Body of pancreas (tissue), 4 donors: ENCODE measurements around the gene BBOX1. TPM values are rescaled to one million over a fixed set of nuclear protein-coding genes. Genes with fewer than 3 reads are reported as not detected.

Source experiments
- ATAC-seq: fragments of 150-250 bp; one replicate; pipeline ENCODE4 v1.9.1; 2016
- DNase-seq, 4 donors: peaks; one replicate each; pipeline ENCODE4 v3.0.0-alpha.2; 2019
- H3K27ac ChIP-seq, 4 donors: fragments of 200-600 bp; sonication (generic); 1 replicate in 3 of 4; 2 replicates in 1 of 4; pipeline versions ENCODE4 v1.5.1 to v1.6.1; 2016 to 2019; ENCODE audit warnings: mild to moderate bottlenecking in 1 of 4, mixed read lengths in 1 of 4, moderate library complexity in 1 of 4
- H3K27me3 ChIP-seq, 2 donors: fragments of 200-600 bp; sonication (generic); one replicate each; pipeline ENCODE4 v1.6.0; 2016; ENCODE audit warnings: mild to moderate bottlenecking in 1 of 2
- H3K36me3 ChIP-seq, 2 donors: fragments of 200-600 bp; sonication (generic); replicated peaks in 1 of 2; 2 replicates each; pipeline ENCODE4 v1.5.1; 2016; ENCODE audit warnings: low read depth in 2 of 2; ENCODE audit not compliant: insufficient read depth in 1 of 2
- H3K4me1 ChIP-seq: fragments of 200-600 bp; sonication (generic); one replicate; pipeline ENCODE4 v1.6.0; 2016
- H3K4me3 ChIP-seq, 2 donors: fragments of 200-600 bp; sonication (generic); 1 replicate in 1 of 2; 2 replicates in 1 of 2; pipeline ENCODE4 v1.5.1; 2016 to 2019
- H3K9me3 ChIP-seq, 3 donors: fragments of 200-600 bp; sonication (generic); 1 replicate in 2 of 3; 2 replicates in 1 of 3; pipeline ENCODE4 v1.5.1; 2016
- CTCF ChIP-seq, 7 experiments: fragments of 450-650 bp in 4 of 7; fragments of 200-600 bp in 3 of 7; sonication (generic) in 3 of 7; IDR thresholded peaks; one replicate each; pipeline ENCODE4 v1.5.1; 2016 to 2019; ENCODE audit warnings: antibody characterized with exemption in 7 of 7
- POLR2A ChIP-seq, 3 donors: fragments of 450-650 bp; IDR thresholded peaks; one replicate each; pipeline ENCODE4 v1.6.1; 2016; ENCODE audit warnings: antibody characterized with exemption in 3 of 3, mild to moderate bottlenecking in 2 of 3
- WGBS, 2 donors: methylation state at CpG; one replicate each; pipeline ENCODE4 v1.1.5; 2017; 5-methylcytosine and 5-hydroxymethylcytosine counted together
- intact Hi-C: fragments of 100-400 bp; cut with DNase I; formaldehyde crosslinking; loops from one replicate; pipeline ENCODE4 v1.15.1; 2023
- total RNA-seq, 2 donors: library from RNA; depleted of rRNA; stranded (reverse); fragments of >200 nt; gene quantifications; one replicate each; pipeline ENCODE4 v1.1.0, GENCODE V29; 2016

Gene BBOX1
- total RNA-seq, 2 donors from 2014 or later: not detected

GRCh38 chr11:27004103-27004502 lies 36.5 kb upstream of the BBOX1 start:
- no peak for TF ChIP-seq CTCF (IDR thresholded peaks at IDR 0.05)
- TF ChIP-seq POLR2A (IDR thresholded peaks at IDR 0.05): no peak
- no peak for DNase-seq
- no peaks in the 10 kb centered on the region for H3K4me1 ChIP-seq
- intact Hi-C loops: no loop called here
- H3K27ac ChIP-seq: no peak overlapping the region
- 85 to 92% methylated on average over 2 of the region's 2 CpGs for WGBS, 2 donors
- no peaks in the 10 kb centered on the region for H3K36me3 ChIP-seq
- no peak overlapping the region for H3K4me3 ChIP-seq
- ATAC-seq: no peak
- no peaks in the 10 kb centered on the region for H3K27me3 ChIP-seq
- H3K9me3 ChIP-seq: no peaks in the 10 kb centered on the region

DNA sequence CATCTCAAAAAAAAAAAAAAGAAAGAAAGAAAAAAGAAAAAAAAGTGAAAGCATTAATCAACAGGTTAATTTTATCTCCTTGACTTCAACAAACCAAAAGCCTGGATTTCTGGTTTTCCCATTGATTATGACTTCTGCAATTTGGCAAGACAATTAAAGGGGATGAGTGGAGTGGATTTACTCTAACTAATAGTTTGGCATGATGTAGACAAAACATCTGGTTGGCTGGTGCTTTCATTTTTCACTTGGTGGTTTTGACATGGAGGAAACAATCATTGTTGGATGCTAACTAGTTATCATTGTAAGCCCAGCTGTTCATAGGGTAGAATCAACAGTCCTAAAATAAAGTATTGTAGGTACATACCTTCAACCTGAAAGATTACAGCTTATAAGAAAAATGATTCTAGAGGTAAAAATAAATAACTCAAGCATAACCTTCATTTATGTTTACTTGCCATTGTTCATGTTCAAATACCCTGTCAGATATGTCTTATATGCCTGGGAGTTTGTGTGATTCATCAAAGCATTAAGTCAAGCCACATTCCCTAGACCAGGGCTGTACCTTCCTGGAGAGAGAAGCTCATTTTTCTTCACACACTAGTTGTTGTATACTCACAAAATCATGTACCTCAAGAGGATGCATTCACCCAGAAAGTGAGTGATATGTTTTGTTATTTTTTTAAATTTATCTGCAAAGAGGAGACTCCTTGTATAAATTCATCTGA lies 31.6 kb upstream of the BBOX1 start:
- no peak for TF ChIP-seq POLR2A (IDR thresholded peaks at IDR 0.05)
- no peak for TF ChIP-seq CTCF (IDR thresholded peaks at IDR 0.05)
- Histone ChIP-seq H3K27ac (no peak overlapping the region), H3K9me3 (no peaks in the 10 kb centered on the region), H3K4me1 (peaks cover 5% of the 10 kb centered on the region), H3K36me3 (no peaks in the 10 kb centered on the region), H3K27me3 (no peaks in the 10 kb centered on the region), H3K4me3 (no peak overlapping the region)
- intact Hi-C loops: no loop called here
- no peak for DNase-seq
- no peak for ATAC-seq

DNA sequence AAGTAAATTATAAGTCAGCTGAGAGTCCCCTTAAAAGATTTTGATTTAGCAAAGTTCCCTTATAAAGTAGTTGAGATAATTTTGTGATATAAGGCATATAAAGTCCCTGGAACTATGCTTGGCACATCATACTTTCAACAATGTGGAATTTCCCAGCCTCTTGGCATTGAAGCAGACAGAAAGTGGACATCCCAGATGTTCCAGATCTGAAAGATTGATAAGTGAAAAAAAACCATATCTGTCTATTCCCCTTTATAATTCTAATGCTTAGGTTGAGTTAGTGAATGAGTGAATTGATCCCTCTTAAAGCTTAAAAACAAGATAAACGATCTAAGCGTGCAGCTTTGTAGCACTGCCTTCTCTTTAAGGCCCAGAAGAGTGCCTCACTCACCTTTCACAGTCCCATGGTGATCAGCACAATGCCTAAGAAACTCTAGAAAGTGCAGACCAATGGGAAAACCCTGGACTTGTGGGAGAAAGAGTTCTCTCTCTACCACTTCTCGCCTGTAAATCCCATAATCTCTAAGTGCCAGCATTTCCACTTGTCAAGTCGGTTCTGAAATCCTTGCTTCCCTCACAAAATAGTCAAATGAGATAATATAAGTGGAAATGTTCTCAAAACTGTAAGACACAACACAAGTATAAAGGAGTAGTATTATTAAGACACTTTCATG lies 28.9 kb upstream of the BBOX1 start:
- H3K4me3 ChIP-seq: no peak overlapping the region
- 55 to 61% methylated on average over 4 of the region's 4 CpGs for WGBS, 2 donors

DNA sequence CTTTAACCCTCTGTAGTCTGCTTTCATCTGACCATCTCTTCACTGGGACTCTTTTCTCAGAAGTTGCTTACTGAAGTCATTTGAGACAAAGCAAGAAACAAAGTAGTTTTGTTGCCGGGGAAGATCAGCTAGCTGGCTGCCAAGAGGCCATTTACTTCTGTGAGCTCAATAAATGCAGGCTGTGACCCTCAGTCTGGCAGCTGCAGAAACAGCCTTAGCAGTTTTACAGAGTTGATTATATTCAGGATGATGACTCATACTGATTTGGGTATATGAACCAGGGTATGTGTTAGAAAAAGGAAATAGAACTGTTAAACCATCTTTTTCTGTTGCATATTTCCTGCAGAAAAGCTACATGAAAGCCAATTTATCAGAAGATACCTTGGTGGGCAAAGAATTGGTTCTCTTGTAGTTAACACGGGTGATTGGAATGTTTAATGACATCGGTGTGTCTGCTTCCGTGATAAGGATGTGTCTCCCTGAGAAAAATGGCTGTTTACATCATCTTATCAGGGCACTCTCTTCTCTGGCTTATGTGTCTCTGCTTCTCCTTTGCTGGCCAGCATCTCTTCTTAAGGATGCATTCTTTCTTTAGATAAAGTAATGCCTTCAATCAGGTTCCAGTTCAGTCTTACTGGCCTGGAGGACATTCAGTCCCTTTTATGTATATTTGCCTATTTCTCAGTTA lies 28.2 kb upstream of the BBOX1 start:
- DNase-seq: peak in 1 of 4 donors; percentile 10
- Histone ChIP-seq H3K9me3 (no peaks in the 10 kb centered on the region), H3K4me3 (no peak overlapping the region), H3K4me1 (peaks cover 5% of the 10 kb centered on the region), H3K27me3 (no peaks in the 10 kb centered on the region), H3K27ac (peak overlapping the region in 1 of 4 donors; percentile 7), H3K36me3 (no peaks in the 10 kb centered on the region)
- no peak for TF ChIP-seq POLR2A (IDR thresholded peaks at IDR 0.05)
- no peak for TF ChIP-seq CTCF (IDR thresholded peaks at IDR 0.05)
- ATAC-seq: no peak
- intact Hi-C loops: no loop called here
- WGBS, 2 donors: 5 to 14% methylated on average over 4 of the region's 4 CpGs

More for the DNA sequence above, 28.9 kb upstream of the BBOX1 start:
- intact Hi-C loops: no loop called here
- Histone ChIP-seq H3K4me1 (peaks cover 5% of the 10 kb centered on the region), H3K36me3 (no peaks in the 10 kb centered on the region), H3K27me3 (no peaks in the 10 kb centered on the region), H3K27ac (peak overlapping the region in 1 of 4 donors; percentile 7), H3K9me3 (no peaks in the 10 kb centered on the region)
- DNase-seq (no peak), ATAC-seq (no peak)
- no peak for TF ChIP-seq CTCF (IDR thresholded peaks at IDR 0.05)
- no peak for TF ChIP-seq POLR2A (IDR thresholded peaks at IDR 0.05)
